KMS-11 (cell line): ENCODE data around the gene PDE6B.

Source experiments
- H2AFZ ChIP-seq: fragments of 200-600 bp; sonication (generic); 2 replicates; pipeline ENCODE4 v1.6.1; 2016; ENCODE audit warnings: antibody characterized with exemption, mixed run types, low read depth
- H3K27ac ChIP-seq: fragments of 200-600 bp; sonication (generic); 2 replicates; pipeline ENCODE4 v1.6.1; 2016; ENCODE audit warnings: mild to moderate bottlenecking, mixed run types
- H3K27me3 ChIP-seq: fragments of 200-600 bp; sonication (generic); 2 replicates; pipeline ENCODE4 v1.6.1; 2017; ENCODE audit warnings: mild to moderate bottlenecking, low read depth, mixed run types, moderate library complexity; ENCODE audit not compliant: insufficient read depth
- H3K36me3 ChIP-seq: fragments of 200-600 bp; sonication (generic); 2 replicates; pipeline ENCODE4 v1.6.1; 2017; ENCODE audit warnings: mild to moderate bottlenecking, mixed run types; ENCODE audit not compliant: insufficient read depth
- H3K4me1 ChIP-seq: fragments of 200-600 bp; sonication (generic); 2 replicates; pipeline ENCODE4 v1.6.1; 2016; ENCODE audit warnings: mild to moderate bottlenecking, low read depth, mixed run types; ENCODE audit not compliant: poor library complexity, severe bottlenecking
- H3K4me2 ChIP-seq: fragments of 200-600 bp; sonication (generic); 2 replicates; pipeline ENCODE4 v1.7.0; 2016; ENCODE audit warnings: mild to moderate bottlenecking, mixed run types
- H3K4me3 ChIP-seq: fragments of 200-600 bp; sonication (generic); IDR thresholded peaks from 2 replicates; pipeline ENCODE4 v1.6.1; 2017; ENCODE audit warnings: low read depth, low read length, mixed read lengths; ENCODE audit not compliant: insufficient read depth
- H3K79me2 ChIP-seq: fragments of 200-600 bp; sonication (generic); 2 replicates; pipeline ENCODE4 v1.6.1; 2016; ENCODE audit warnings: low read depth, mixed run types; ENCODE audit not compliant: insufficient read depth
- H3K9ac ChIP-seq: fragments of 200-600 bp; sonication (generic); 2 replicates; pipeline ENCODE4 v1.6.1; 2016; ENCODE audit warnings: mild to moderate bottlenecking, mixed run types
- H4K20me1 ChIP-seq: fragments of 200-600 bp; sonication (generic); 2 replicates; pipeline ENCODE4 v1.6.1; 2016; ENCODE audit warnings: mild to moderate bottlenecking, mixed run types; ENCODE audit not compliant: insufficient read depth
- CTCF ChIP-seq: fragments of 200-600 bp; sonication (generic); conservative IDR thresholded peaks from 2 replicates; pipeline ENCODE4 v1.6.1; 2017; ENCODE audit warnings: low read depth, mild to moderate bottlenecking, antibody characterized with exemption, low read length, moderate library complexity, mixed read lengths

PDE6B gene

GRCh38 chr4:578451-579443 lies 46.6 kb upstream of the PDE6B start:
- H3K36me3 ChIP-seq: no peaks in the 10 kb centered on the region
- TF ChIP-seq CTCF: no peak
- no peaks in the 10 kb centered on the region for H4K20me1 ChIP-seq
- no peaks in the 10 kb centered on the region for H3K4me1 ChIP-seq
- H3K4me2 ChIP-seq: no peak overlapping the region
- no peak overlapping the region for H2AFZ ChIP-seq
- no peak overlapping the region for H3K9ac ChIP-seq
- H3K27me3 ChIP-seq: no peaks in the 10 kb centered on the region
- H3K27ac ChIP-seq: no peak overlapping the region
- no peak overlapping the region for H3K4me3 ChIP-seq
- H3K79me2 ChIP-seq: no peaks in the 10 kb centered on the region

- H3K79me2 ChIP-seq: no peaks in the 10 kb centered on the region
- no peak overlapping the region for H3K27ac ChIP-seq
- no peak overlapping the region for H3K9ac ChIP-seq
- H3K4me3 ChIP-seq: no peak overlapping the region
- H3K4me1 ChIP-seq: no peaks in the 10 kb centered on the region
- H4K20me1 ChIP-seq: no peaks in the 10 kb centered on the region
- H2AFZ ChIP-seq: no peak overlapping the region
- TF ChIP-seq CTCF: no peak
- H3K27me3 ChIP-seq: no peaks in the 10 kb centered on the region
- no peak overlapping the region for H3K4me2 ChIP-seq
- H3K36me3 ChIP-seq: no peaks in the 10 kb centered on the region
These were observed 45.7 kb upstream of the PDE6B start for GRCh38 chr4:579543-580175.

- Histone ChIP-seq H4K20me1 (no peaks in the 10 kb centered on the region), H2AFZ (no peak overlapping the region), H3K9ac (no peak overlapping the region), H3K4me1 (no peaks in the 10 kb centered on the region), H3K36me3 (no peaks in the 10 kb centered on the region), H3K27me3 (no peaks in the 10 kb centered on the region), H3K4me3 (no peak overlapping the region), H3K4me2 (no peak overlapping the region), H3K79me2 (no peaks in the 10 kb centered on the region), H3K27ac (no peak overlapping the region)
- no peak for TF ChIP-seq CTCF
These were observed 44.2 kb upstream of the PDE6B start for GRCh38 chr4:581181-581580.

GRCh38 chr4:581753-582361 lies 43.5 kb upstream of the PDE6B start:
- Histone ChIP-seq H3K4me1 (no peaks in the 10 kb centered on the region), H3K4me2 (no peak overlapping the region), H2AFZ (no peak overlapping the region), H3K27me3 (no peaks in the 10 kb centered on the region), H3K27ac (no peak overlapping the region), H3K36me3 (no peaks in the 10 kb centered on the region), H3K4me3 (no peak overlapping the region), H4K20me1 (no peaks in the 10 kb centered on the region), H3K79me2 (no peaks in the 10 kb centered on the region), H3K9ac (no peak overlapping the region)
- no peak for TF ChIP-seq CTCF
